Stimulated activated CD8-positive, alpha-beta memory T cell treated with anti-CD3 and anti-CD28 coated beads, Interleukin-12 subunit alpha, Interleukin-12 subunit beta, amount 100 ng/mL, for 4 hours (primary cell): Measurements from ENCODE around the gene ACD.

Experiments used
- DNase-seq: peaks from one replicate; pipeline ENCODE4 v3.0.0-alpha.2; 2020; ENCODE audit warnings: low read depth

Gene ACD

DNA sequence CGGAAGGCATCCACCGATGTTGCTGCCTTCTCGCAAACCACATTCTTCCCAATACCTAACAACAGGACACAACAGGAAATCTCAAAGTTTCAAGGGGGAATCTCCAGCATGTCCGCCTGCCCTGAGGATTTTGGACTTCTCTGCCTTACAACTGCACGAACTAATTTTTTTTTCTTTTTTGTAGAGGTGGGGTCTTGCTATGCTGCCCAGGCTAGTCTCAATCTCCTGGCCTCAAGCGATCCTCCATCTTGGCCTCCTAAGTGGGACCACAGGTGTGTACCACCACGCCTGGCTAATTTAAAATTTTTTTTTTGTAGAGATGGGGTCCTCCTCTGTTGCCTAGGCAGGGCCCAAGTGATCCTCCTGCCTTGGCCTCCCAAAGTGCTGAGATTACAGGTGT is 15.9 kb upstream of the ACD start:
- no peak for DNase-seq

DNA sequence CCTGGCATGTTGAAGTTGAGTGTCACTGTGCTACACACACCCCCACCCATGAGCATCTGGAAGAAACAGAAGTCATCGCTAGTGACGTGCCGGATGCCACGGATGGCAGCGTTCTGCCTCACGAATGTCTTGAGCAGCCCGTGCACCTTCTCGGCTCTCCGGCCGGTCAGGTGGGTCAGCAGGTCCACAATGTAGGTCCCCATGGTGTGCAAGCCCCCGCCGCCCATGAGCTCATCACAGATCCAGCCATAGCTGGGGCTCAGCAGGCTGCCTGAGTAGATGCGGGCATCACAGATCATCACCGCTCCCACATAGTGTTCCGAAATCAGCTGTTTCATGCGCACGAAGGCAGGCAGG is 15.5 kb upstream of the ACD start:
- no peak for DNase-seq

- no peak for DNase-seq
Measured at GRCh38 chr16:67674851-67675578, 15.0 kb upstream of the ACD start.

GRCh38 chr16:67673712-67674580 is 13.9 kb upstream of the ACD start:
- DNase-seq: no peak

DNA sequence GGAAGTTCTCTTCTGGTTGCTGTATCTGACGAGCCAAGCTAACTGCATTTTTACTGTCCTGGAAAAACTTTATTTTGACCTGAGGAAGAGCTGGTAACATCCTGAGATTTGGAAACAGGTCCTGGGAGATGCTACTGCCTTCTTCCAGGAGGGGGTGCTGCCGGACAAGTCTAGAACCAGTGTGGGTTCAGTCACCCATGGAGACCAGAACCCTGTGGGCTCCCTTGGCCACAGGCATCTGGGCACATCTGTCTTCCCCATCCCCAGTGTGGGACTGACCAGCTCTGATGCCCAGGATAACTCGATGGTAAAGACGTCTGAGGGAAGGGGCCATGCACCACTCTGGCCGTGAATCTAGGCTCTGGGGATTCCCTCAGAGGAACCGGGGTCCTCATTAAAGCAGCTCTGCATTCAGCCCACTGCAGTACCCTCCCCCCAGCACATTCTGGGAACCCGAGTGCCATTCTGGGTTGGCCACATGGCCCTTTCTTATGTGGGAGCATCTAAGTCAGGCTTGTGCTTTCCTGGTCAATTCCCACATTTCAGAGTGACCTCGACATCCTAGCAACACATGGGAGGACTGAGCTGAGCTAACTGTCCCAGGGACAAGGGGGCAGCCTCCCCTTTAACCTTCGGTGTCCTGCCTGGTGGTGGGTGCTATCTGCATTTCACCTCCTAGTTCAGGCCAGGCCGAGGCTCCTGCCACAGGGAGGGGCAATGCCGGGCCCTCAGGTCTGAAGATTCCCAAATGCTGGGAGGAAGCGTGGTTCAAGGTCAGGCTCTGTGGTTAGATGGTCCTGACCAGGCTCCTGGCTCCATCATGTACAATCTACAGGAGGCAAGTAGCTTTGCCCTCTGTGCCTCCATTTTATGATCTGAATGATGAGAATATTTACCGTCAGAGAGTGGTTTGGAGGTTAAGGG is 12.9 kb upstream of the ACD start:
- no peak for DNase-seq

GRCh38 chr16:67672306-67672705 is 12.2 kb upstream of the ACD start:
- DNase-seq: no peak

- DNase-seq: no peak
Measured at GRCh38 chr16:67669499-67670101, 9.5 kb upstream of the ACD start.

- no peak for DNase-seq
Measured at GRCh38 chr16:67668495-67669157, 8.6 kb upstream of the ACD start.

GRCh38 chr16:67667817-67668494 is 7.9 kb upstream of the ACD start:
- peak; percentile 60 for DNase-seq

DNA sequence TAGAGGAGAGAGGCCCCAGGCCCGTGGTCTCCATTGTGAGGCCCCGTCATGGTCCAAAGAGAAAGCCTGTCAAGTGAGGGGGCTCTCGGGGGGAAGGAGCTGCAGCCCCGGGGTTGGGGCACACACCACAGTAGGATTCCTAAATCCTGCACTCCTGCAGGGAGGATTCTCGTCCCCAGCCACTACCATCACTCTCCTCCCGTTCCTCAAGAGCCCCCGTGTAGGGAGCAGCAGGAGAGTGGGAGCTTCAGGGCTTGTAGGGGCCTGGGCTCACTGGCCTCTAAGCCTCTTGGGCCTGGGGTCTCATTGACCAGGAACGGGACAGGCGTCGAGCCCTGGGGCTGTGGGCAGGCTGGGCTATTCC is 7.4 kb upstream of the ACD start:
- no peak for DNase-seq

- peak; percentile 68 for DNase-seq
Measured at GRCh38 chr16:67666559-67667452, 6.7 kb upstream of the ACD start, which contains the start of the genes C16orf86 and ENKD1. Gene C16orf86, plus strand, starts transcription at chr16:67666814. Its CDS starts 157 bp downstream, at chr16:67666971. Gene ENKD1, minus strand, starts transcription at chr16:67666750. Its CDS starts 308 bp downstream, at chr16:67666442.

- DNase-seq: no peak
Measured at GRCh38 chr16:67666032-67666551, 6.0 kb upstream of the ACD start.

- DNase-seq: no peak
Measured at GRCh38 chr16:67665598-67665997, 5.5 kb upstream of the ACD start.

- no peak for DNase-seq
Measured at GRCh38 chr16:67664871-67665270, 4.8 kb upstream of the ACD start.

DNA sequence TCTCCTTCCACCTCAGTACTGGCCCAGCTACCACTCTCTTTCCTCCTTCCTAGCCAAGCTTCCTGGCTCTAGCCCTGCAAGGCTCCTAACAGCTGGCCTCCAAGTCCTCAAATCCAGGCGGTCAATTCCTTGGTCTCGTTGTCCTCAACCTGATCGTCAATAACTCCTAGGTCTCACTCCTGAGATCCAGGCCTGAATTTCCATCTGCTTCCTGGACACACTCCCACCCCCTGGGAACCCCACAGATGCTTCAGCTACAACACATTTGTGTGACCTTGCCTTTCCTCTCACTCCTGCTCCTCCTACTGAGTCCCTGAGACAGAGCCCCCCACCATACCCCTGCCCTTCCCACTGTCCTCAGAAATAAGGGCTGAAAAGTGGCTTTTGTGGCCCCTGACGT is 4.2 kb upstream of the ACD start:
- DNase-seq: no peak

- no peak for DNase-seq
Measured at GRCh38 chr16:67663877-67664222, 3.8 kb upstream of the ACD start.

- no peak for DNase-seq
Measured at GRCh38 chr16:67663151-67663876, 3.3 kb upstream of the ACD start.

DNA sequence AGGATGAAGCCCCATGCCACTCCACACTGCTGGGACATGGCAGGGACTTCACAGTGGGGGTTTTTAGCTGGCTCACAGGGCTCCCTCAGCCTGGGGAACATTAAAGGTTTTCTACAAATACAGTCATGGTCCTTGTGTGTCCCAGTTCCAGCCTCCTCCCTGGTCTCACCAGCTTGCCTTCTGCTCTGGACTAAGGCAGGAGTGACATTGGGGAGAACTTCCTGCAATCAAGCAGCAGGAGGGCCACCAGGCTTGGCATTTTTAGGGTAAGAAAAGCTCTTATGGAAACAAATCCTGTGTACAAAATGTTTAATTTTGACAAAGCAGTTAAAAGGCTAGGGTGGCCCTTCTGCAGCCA is 2.6 kb upstream of the ACD start:
- DNase-seq: no peak
